ENCODE measurements around the gene NOXA1. TPM values are rescaled to one million over a fixed set of nuclear protein-coding genes. Genes with fewer than 3 reads are reported as not detected.
"Not testable (repeated sequence)": the region's sequence is repeated elsewhere in the genome, so short reads cannot be mapped to it uniquely, and the experiment has no call there.

Gene NOXA1
- total and polyA plus RNA-seq, 5 donors from 2014 or later, result 0.83 to 3.8 (median 1.9) TPM

- ATAC-seq (ENCODE audit: low read depth in 2 of 2) (no peak), DNase-seq (no peak)
- Histone ChIP-seq H3K4me3 (ENCODE audit: low read depth, low read length) (no peak overlapping the region), H3K27ac (ENCODE audit: insufficient read depth, low read length, poor library complexity, severe bottlenecking) (no peak overlapping the region), H3K27me3 (ENCODE audit: control insufficient read depth, insufficient read depth, low read length) (no peaks in the 10 kb centered on the region), H3K9me3 (ENCODE audit: control insufficient read depth in 2 of 2, low read length in 2 of 2) (no peaks in the 10 kb centered on the region), H3K36me3 (ENCODE audit: control insufficient read depth, insufficient read depth, low read length) (no peaks in the 10 kb centered on the region), H3K4me1 (ENCODE audit: control insufficient read depth, insufficient read depth, low read length, poor library complexity, severe bottlenecking) (peaks cover 31% of the 10 kb centered on the region)
- H3K4me3 Mint-ChIP-seq, result peak overlapping the region in 1 of 4 donors; percentile 44
- H3K27me3 Mint-ChIP-seq, result no peaks in the 10 kb centered on the region
- H3K36me3 Mint-ChIP-seq, result no peaks in the 10 kb centered on the region
- H3K4me1 Mint-ChIP-seq, result peaks cover 0 to 18% (median 3%) of the 10 kb centered on the region in 4 donors
- peak overlapping the region; percentile 18 to 68 (median 62) for H3K27ac Mint-ChIP-seq
- H3K9me3 Mint-ChIP-seq, result no peaks in the 10 kb centered on the region
Measured at GRCh38 chr9:137383784-137384756, 39.1 kb upstream of the NOXA1 start.

GRCh38 chr9:137385061-137385655, 38.0 kb upstream of the NOXA1 start:
- Histone ChIP-seq H3K27ac (ENCODE audit: insufficient read depth, low read length, poor library complexity, severe bottlenecking) (no peak overlapping the region), H3K4me1 (ENCODE audit: control insufficient read depth, insufficient read depth, low read length, poor library complexity, severe bottlenecking) (peaks cover 35% of the 10 kb centered on the region), H3K9me3 (ENCODE audit: control insufficient read depth in 2 of 2, low read length in 2 of 2) (no peaks in the 10 kb centered on the region), H3K27me3 (ENCODE audit: control insufficient read depth, insufficient read depth, low read length) (no peaks in the 10 kb centered on the region), H3K4me3 (ENCODE audit: low read depth, low read length) (no peak overlapping the region), H3K36me3 (ENCODE audit: control insufficient read depth, insufficient read depth, low read length) (no peaks in the 10 kb centered on the region)
- Mint-ChIP-seq H3K9me3 (no peaks in the 10 kb centered on the region), H3K27ac (peak overlapping the region in 1 of 3 donors; percentile 62), H3K36me3 (no peaks in the 10 kb centered on the region), H3K4me3 (no peak overlapping the region), H3K27me3 (no peaks in the 10 kb centered on the region), H3K4me1 (peaks cover 0 to 18% (median 3%) of the 10 kb centered on the region in 4 donors)
- ATAC-seq (ENCODE audit: low read depth in 2 of 2) (no peak), DNase-seq (no peak)

GRCh38 chr9:137386507-137387113, 36.6 kb upstream of the NOXA1 start:
- H3K36me3 Mint-ChIP-seq; H3K9me3 Mint-ChIP-seq; H3K9me3 ChIP-seq (ENCODE audit: control insufficient read depth in 2 of 2, low read length in 2 of 2); H3K27me3 Mint-ChIP-seq; H3K4me3 ChIP-seq (ENCODE audit: low read depth, low read length); H3K27me3 ChIP-seq (ENCODE audit: control insufficient read depth, insufficient read depth, low read length); H3K36me3 ChIP-seq (ENCODE audit: control insufficient read depth, insufficient read depth, low read length): not testable (repeated sequence)
- DNase-seq (peak in 1 of 3 donors; percentile 47), ATAC-seq (ENCODE audit: low read depth in 2 of 2) (peak in 1 of 2 donors; percentile 15)
- H3K4me1 Mint-ChIP-seq, result peaks cover 0 to 21% (median 3%) of the 10 kb centered on the region in 4 donors
- peak overlapping the region; percentile 41 to 99 (median 92) for H3K27ac Mint-ChIP-seq
- peaks cover 35% of the 10 kb centered on the region for H3K4me1 ChIP-seq (ENCODE audit: control insufficient read depth, insufficient read depth, low read length, poor library complexity, severe bottlenecking)
- H3K4me3 Mint-ChIP-seq, result peak overlapping the region in 2 of 4 donors; percentile 48 to 59
- H3K27ac ChIP-seq (ENCODE audit: insufficient read depth, low read length, poor library complexity, severe bottlenecking), result peak overlapping the region; percentile 84

GRCh38 chr9:137387114-137387890, 35.9 kb upstream of the NOXA1 start:
- ATAC-seq (ENCODE audit: low read depth in 2 of 2) (peak; percentile 98), DNase-seq (peak; percentile 8 to 91 (median 15))
- Mint-ChIP-seq H3K27me3 (no peaks in the 10 kb centered on the region), H3K4me3 (peak overlapping the region; percentile 38 to 76 (median 58)), H3K27ac (peak overlapping the region; percentile 56 to 99 (median 92)), H3K36me3 (no peaks in the 10 kb centered on the region), H3K4me1 (peaks cover 0 to 21% (median 3%) of the 10 kb centered on the region in 4 donors), H3K9me3 (no peaks in the 10 kb centered on the region)
- Histone ChIP-seq H3K4me1 (ENCODE audit: control insufficient read depth, insufficient read depth, low read length, poor library complexity, severe bottlenecking) (peaks cover 35% of the 10 kb centered on the region), H3K27me3 (ENCODE audit: control insufficient read depth, insufficient read depth, low read length) (no peaks in the 10 kb centered on the region), H3K36me3 (ENCODE audit: control insufficient read depth, insufficient read depth, low read length) (no peaks in the 10 kb centered on the region), H3K27ac (ENCODE audit: insufficient read depth, low read length, poor library complexity, severe bottlenecking) (peak overlapping the region; percentile 84), H3K9me3 (ENCODE audit: control insufficient read depth in 2 of 2, low read length in 2 of 2) (no peaks in the 10 kb centered on the region), H3K4me3 (ENCODE audit: low read depth, low read length) (no peak overlapping the region)

GRCh38 chr9:137387891-137388560, 35.2 kb upstream of the NOXA1 start:
- ATAC-seq (ENCODE audit: low read depth in 2 of 2), result peak in 1 of 2 donors; percentile 4
- Mint-ChIP-seq H3K9me3 (no peaks in the 10 kb centered on the region), H3K36me3 (no peaks in the 10 kb centered on the region), H3K27ac (peak overlapping the region; percentile 56 to 99 (median 92)), H3K4me1 (peaks cover 0 to 21% (median 3%) of the 10 kb centered on the region in 4 donors), H3K4me3 (peak overlapping the region in 2 of 4 donors; percentile 50 to 59), H3K27me3 (no peaks in the 10 kb centered on the region)
- Histone ChIP-seq H3K4me3 (ENCODE audit: low read depth, low read length) (no peak overlapping the region), H3K27ac (ENCODE audit: insufficient read depth, low read length, poor library complexity, severe bottlenecking) (peak overlapping the region; percentile 84), H3K4me1 (ENCODE audit: control insufficient read depth, insufficient read depth, low read length, poor library complexity, severe bottlenecking) (peaks cover 35% of the 10 kb centered on the region), H3K9me3 (ENCODE audit: control insufficient read depth in 2 of 2, low read length in 2 of 2) (no peaks in the 10 kb centered on the region), H3K36me3 (ENCODE audit: control insufficient read depth, insufficient read depth, low read length) (no peaks in the 10 kb centered on the region), H3K27me3 (ENCODE audit: control insufficient read depth, insufficient read depth, low read length) (no peaks in the 10 kb centered on the region)
- DNase-seq, result no peak

GRCh38 chr9:137388589-137389427, 34.4 kb upstream of the NOXA1 start:
- Histone ChIP-seq H3K36me3 (ENCODE audit: control insufficient read depth, insufficient read depth, low read length) (no peaks in the 10 kb centered on the region), H3K9me3 (ENCODE audit: control insufficient read depth in 2 of 2, low read length in 2 of 2) (no peaks in the 10 kb centered on the region), H3K27me3 (ENCODE audit: control insufficient read depth, insufficient read depth, low read length) (no peaks in the 10 kb centered on the region), H3K4me1 (ENCODE audit: control insufficient read depth, insufficient read depth, low read length, poor library complexity, severe bottlenecking) (peaks cover 35% of the 10 kb centered on the region), H3K4me3 (ENCODE audit: low read depth, low read length) (no peak overlapping the region), H3K27ac (ENCODE audit: insufficient read depth, low read length, poor library complexity, severe bottlenecking) (peak overlapping the region; percentile 19)
- DNase-seq (no peak), ATAC-seq (ENCODE audit: low read depth in 2 of 2) (no peak)
- H3K9me3 Mint-ChIP-seq, result no peaks in the 10 kb centered on the region
- peaks cover 0 to 21% (median 3%) of the 10 kb centered on the region in 4 donors for H3K4me1 Mint-ChIP-seq
- peak overlapping the region in 2 of 3 donors; percentile 69 to 99 for H3K27ac Mint-ChIP-seq
- no peak overlapping the region for H3K4me3 Mint-ChIP-seq
- no peaks in the 10 kb centered on the region for H3K27me3 Mint-ChIP-seq
- H3K36me3 Mint-ChIP-seq, result no peaks in the 10 kb centered on the region
